Measurements from ENCODE around the gene DAND5.
"Not testable (repeated sequence)": the region's sequence is repeated elsewhere in the genome, so short reads cannot be mapped to it uniquely, and the experiment has no call there.

DAND5 gene

DNA sequence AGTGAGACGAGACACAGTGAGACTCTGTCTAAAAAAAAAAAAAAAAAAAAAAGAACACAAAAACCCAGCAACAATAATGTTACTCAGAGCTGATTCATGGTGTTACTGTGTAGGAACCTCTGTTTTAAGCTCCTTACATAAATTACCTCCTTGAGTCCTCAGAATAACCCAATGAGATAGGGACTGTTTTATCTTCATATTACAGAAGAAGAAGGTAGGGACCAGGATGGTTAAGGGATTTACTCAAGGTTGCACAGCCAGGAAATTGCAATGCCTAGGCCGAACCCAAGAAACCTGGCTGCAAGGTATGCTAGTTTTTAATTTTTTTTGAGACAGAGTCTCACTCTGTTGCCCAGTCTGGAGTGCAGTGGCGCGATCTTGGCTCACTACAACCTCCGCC, 1.5 kb upstream of the DAND5 start:
- in situ Hi-C loops (cut with HindIII; ENCODE audit: low sequenced_read_pairs): no loop called here

DNA sequence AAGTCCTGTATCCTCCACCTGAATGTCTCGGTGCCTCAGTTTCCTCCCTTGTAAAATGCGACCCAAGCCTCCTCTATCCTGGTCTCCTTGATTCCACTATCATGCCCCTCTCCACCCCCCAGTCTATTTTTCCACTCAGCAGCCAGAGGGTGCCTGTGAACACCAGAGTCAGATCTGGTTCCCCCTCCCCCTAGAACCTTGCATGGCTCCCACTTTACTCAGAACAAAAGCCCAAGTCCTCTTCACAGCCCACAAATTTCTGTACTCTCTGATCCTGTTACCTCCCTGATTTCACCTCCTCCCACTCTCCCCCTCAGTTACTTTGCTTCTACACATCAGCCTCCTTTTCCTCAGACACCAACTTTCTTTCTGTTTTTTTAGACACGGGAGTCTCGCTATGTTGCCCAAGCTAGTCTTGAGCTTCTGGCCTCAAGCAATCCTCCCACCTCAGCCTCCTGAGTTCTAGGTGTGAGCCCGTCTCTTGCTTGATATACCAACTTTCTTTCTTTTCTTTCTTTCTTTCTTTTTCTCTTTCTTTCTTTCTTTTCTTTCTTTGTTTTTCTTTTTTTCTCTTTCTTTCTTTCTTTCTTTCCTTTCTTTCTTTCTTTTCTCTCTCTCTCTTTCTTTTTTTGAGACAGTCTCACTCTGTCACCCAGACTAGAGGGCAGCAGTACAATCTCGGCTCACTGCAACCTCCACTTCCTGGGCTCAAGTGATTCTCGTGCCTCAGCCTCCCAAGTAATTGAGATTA, 869 bp downstream of the DAND5 start:
- in situ Hi-C loops (cut with HindIII; ENCODE audit: low sequenced_read_pairs): no loop called here
- no peak for DNase-seq (ENCODE audit: low read depth)
- no peak overlapping the region for H3K4me3 ChIP-seq (ENCODE audit: low read depth, low read length)
- TF ChIP-seq, protein P1, sequence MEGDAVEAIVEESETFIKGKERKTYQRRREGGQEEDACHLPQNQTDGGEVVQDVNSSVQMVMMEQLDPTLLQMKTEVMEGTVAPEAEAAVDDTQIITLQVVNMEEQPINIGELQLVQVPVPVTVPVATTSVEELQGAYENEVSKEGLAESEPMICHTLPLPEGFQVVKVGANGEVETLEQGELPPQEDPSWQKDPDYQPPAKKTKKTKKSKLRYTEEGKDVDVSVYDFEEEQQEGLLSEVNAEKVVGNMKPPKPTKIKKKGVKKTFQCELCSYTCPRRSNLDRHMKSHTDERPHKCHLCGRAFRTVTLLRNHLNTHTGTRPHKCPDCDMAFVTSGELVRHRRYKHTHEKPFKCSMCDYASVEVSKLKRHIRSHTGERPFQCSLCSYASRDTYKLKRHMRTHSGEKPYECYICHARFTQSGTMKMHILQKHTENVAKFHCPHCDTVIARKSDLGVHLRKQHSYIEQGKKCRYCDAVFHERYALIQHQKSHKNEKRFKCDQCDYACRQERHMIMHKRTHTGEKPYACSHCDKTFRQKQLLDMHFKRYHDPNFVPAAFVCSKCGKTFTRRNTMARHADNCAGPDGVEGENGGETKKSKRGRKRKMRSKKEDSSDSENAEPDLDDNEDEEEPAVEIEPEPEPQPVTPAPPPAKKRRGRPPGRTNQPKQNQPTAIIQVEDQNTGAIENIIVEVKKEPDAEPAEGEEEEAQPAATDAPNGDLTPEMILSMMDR (IDR thresholded peaks at IDR 0.05; ENCODE audit: low read depth, low read length, missing control alignments): no peak

More for the DNA sequence above, 1.5 kb upstream of the DAND5 start:
- TF ChIP-seq, protein P1 (IDR thresholded peaks at IDR 0.05; ENCODE audit: low read depth, low read length, missing control alignments): no peak
- no peak for DNase-seq (ENCODE audit: low read depth)
- no peak overlapping the region for H3K4me3 ChIP-seq (ENCODE audit: low read depth, low read length)

DNA sequence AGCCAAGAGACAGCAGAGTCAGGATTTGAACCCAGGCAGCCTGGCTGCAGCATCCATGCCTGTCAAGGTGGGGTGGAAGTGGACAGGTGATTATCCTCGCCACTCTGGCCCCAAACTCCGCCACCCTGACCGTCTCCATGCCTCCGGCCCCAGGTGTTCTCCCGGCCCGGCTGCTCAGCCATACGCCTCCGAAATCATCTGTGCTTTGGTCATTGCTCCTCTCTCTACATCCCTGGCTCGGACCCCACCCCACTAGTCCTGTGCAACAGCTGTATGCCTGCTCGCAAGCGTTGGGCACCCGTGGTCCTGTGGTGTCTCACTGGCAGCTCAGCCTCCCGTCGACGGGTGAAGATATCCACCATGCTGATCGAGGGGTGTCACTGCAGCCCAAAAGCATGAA, 3.9 kb downstream of the DAND5 start:
- DNase-seq (ENCODE audit: low read depth): no peak
- H3K4me3 ChIP-seq (ENCODE audit: low read depth, low read length): no peak overlapping the region
- in situ Hi-C loops (cut with HindIII; ENCODE audit: low sequenced_read_pairs): no loop called here
- TF ChIP-seq, protein P1 (IDR thresholded peaks at IDR 0.05; ENCODE audit: low read depth, low read length, missing control alignments): no peak

DNA sequence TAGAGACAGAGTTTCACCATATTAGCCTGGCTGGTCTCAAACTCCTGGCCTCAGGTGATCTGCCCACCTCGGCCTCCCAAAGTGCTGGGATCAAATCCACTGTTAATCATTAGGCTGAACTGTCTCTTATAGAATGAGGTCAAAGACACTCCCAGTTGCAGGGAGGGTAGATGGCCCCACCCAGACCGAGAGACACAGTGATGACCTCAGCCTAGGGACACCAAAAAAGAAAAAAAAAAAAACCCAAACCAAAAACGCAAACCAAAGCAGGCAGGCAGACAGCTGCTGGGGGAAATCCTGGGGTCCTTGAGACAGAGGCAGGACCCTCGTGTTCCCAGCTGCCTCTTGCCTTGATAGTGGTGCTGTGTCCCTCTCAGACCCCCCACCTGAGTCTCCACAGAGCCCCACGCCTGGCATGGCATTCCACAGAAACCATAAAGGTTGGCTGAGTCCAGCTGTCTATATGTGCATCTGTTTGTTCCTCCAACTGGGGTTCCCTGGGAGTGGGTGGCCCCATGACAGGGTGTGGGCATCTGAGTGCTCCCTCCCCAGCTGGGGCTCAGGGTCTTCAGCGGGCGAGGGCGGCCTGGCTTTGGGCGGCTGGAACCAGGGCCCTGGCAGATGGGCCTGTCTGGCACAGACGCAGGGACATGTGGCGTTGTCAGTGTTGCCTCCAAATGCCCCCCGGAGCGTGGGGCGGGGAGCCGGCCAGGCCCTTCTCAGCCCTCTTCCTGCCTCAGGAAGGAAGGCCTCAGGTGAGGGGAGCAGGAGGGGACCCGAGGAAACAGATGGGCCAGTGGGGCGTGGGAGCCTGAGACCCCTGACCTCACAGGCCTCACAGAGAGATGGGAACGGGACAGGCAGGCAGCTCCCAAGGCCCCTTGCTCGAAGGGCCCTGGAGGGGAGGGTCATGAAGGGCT, 5.2 kb downstream of the DAND5 start:
- H3K4me3 ChIP-seq (ENCODE audit: low read depth, low read length): no peak overlapping the region
- DNase-seq (ENCODE audit: low read depth): no peak
- in situ Hi-C loops (cut with HindIII; ENCODE audit: low sequenced_read_pairs): no loop called here
- TF ChIP-seq, protein P1 (IDR thresholded peaks at IDR 0.05; ENCODE audit: low read depth, low read length, missing control alignments): no peak

DNA sequence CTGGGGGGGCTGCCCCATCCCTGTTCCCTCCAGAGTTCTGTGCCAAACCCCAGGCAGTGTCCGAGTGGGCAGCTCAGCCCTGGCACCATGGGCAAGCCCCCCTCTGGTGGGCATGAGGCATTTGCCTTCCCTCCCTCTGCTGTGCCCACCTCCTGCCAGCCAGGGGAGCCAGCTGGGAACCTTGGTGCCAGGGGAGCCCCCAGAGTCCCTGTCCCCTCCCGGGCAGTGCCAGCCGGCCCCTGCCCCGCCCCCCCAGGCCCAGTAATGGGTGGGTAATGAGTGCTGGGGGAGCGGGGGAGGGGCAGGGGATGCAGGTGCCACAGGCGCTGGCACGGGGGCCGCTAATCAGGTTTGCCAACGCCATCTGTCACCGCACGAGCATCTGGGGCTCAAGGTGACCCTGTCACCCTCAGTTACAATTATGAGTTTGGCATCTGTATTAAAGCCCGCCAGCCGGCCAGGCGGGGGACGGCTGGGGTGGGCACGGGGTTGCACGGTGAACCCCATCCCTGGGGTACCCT, 5.9 kb downstream of the DAND5 start:
- TF ChIP-seq, protein P1 (IDR thresholded peaks at IDR 0.05; ENCODE audit: low read depth, low read length, missing control alignments): no peak
- H3K4me3 ChIP-seq (ENCODE audit: low read depth, low read length): no peak overlapping the region
- DNase-seq (ENCODE audit: low read depth): no peak
- in situ Hi-C loops (cut with HindIII; ENCODE audit: low sequenced_read_pairs): no loop called here

DNA sequence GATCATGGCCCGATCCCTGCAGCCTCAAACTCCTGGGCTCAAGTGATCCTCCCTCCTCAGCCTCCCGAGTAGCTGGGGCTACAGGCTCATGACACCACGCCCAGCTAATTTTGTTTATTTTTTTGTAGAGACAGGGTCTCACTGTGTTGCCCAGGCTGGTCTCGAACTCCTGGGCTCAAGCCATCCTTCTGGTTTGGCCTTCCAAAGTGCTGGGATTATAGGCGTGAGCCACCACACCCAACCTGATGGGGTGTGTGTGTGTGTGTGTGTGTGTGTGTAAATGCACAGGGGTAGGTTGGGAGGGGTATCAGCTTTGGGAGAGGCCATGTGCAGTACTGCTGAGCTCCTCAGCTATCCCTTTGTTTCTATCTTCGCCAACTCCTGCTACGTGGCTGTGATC, 6.7 kb downstream of the DAND5 start:
- in situ Hi-C loops (cut with HindIII; ENCODE audit: low sequenced_read_pairs); H3K4me3 ChIP-seq (ENCODE audit: low read depth, low read length); DNase-seq (ENCODE audit: low read depth): not testable (repeated sequence)

Measured in astrocyte of the cerebellum (primary cell).